Stimulated activated CD4-positive, alpha-beta T cell treated with anti-CD3 and anti-CD28 coated beads, Interleukin-4, amount 100 ng/mL, for 48 hours (primary cell): ENCODE results near the gene BMAL1.
"Not testable (repeated sequence)": the region's sequence is repeated elsewhere in the genome, so short reads cannot be mapped to it uniquely, and the experiment has no call there.

Experiments used
- DNase-seq, 2 donors: peaks; one replicate each; pipeline ENCODE4 v3.0.0-alpha.2; 2020; ENCODE audit warnings: low read depth in 2 of 2

The BMAL1 gene

GRCh38 chr11:13382751-13383150 lies 105.2 kb downstream of the BMAL1 start:
- no peak for DNase-seq

- no peak for DNase-seq
These were observed 107.5 kb downstream of the BMAL1 start for GRCh38 chr11:13384908-13385640.

- DNase-seq = no peak
These were observed 109.0 kb downstream of the BMAL1 start for GRCh38 chr11:13386567-13386966.

- DNase-seq = no peak
These were observed 111.2 kb downstream of the BMAL1 start for GRCh38 chr11:13388741-13389140.

GRCh38 chr11:13391217-13391616 lies 113.6 kb downstream of the BMAL1 start:
- no peak for DNase-seq

GRCh38 chr11:13398335-13398734 lies 120.7 kb downstream of the BMAL1 start:
- DNase-seq = not testable (repeated sequence)

- no peak for DNase-seq
These were observed 127.6 kb downstream of the BMAL1 start for GRCh38 chr11:13405220-13405619.

GRCh38 chr11:13415201-13415600 lies 137.6 kb downstream of the BMAL1 start:
- no peak for DNase-seq

- DNase-seq = no peak
These were observed 144.0 kb downstream of the BMAL1 start for GRCh38 chr11:13421561-13421960.

DNA sequence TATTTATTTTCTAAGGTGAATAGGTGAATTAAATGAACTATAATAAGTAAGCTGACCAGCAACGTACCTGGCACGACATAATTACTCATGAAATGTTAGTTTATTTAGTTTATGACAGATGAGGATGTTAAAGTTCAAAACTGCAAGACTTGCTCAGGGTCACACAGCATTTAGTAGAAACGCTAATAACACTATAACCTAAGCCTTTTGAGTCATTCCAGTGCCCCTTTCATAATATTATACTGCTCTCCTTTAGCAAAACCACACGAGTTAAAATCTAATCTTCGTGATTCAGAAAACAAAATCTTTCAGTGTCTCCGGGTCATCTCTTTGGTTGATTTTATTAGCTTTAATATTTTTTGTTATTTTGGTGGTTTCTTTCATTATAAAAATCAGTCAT lies 145.8 kb downstream of the BMAL1 start:
- DNase-seq = no peak

GRCh38 chr11:13427440-13427839 lies 149.8 kb downstream of the BMAL1 start:
- DNase-seq = no peak

- no peak for DNase-seq
These were observed 151.7 kb downstream of the BMAL1 start for GRCh38 chr11:13429288-13429687.

GRCh38 chr11:13429836-13430235 lies 152.2 kb downstream of the BMAL1 start:
- DNase-seq = no peak

DNA sequence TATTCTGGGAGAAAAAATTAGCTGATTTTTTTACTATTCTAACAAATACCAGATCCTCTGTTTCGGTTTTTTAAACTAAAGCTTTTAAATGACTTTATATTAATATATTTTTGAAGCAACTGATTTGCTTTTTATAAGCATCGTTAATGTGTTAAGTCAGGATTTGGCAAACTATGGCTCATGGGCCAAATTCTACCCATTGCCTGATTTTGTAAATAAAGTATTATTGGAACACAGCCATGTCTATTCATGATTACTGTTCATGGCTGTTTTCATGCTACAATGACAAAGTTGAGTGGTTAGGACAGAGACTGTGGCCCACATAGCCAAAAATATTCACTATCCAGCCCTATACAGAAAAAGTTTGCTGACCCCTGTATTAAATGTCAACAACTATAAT lies 155.8 kb downstream of the BMAL1 start:
- DNase-seq = no peak

GRCh38 chr11:13434247-13435205 lies 156.9 kb downstream of the BMAL1 start:
- no peak for DNase-seq

DNA sequence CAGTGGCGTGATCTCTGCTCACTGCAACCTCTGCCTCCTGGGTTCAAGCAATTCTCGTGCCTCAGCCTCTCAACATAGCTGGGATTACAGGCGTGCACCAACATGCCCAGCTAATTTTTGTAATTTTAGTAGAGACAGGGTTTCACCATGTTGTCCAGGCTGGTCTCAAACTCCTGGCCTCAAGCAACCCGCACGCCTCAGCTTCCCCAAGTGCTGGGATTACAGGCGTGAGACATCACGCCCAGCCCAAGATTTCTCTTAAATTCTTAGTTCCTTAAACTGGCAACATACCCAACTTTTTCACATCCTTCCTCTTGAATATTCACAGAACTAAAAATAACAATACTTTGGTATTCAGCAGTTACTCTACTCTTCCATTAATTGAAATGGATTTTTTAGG lies 159.2 kb downstream of the BMAL1 start:
- not testable (repeated sequence) for DNase-seq
